CD4-positive, CD25-positive, alpha-beta regulatory T cell (primary cell): Measurements from ENCODE around the gene OSMR. TPM values are rescaled to one million over a fixed set of nuclear protein-coding genes. Genes with fewer than 3 reads are reported as not detected.

Source experiments
- ATAC-seq, 2 donors: fragments of 150-1000 bp; cut with Tn5 transposase; one replicate each; pipeline ENCODE4 v1.10.0; 2021; ENCODE audit warnings: low read depth in 2 of 2, moderate number of reproducible peaks in 2 of 2, moderate library complexity in 1 of 2
- DNase-seq, 3 donors: peaks; one replicate each; pipeline versions ENCODE4 v3.0.0 to v3.0.0-alpha.2; 2012 to 2022; ENCODE audit warnings: mixed read lengths in 1 of 3
- H3K27ac ChIP-seq: one replicate; pipeline ENCODE4 v1.7.0; 2013; ENCODE audit warnings: mild to moderate bottlenecking, low read length; ENCODE audit not compliant: insufficient read depth, poor library complexity, severe bottlenecking
- H3K27me3 ChIP-seq: one replicate; pipeline ENCODE4 v1.7.0; 2013; ENCODE audit warnings: low read length; ENCODE audit not compliant: control insufficient read depth, insufficient read depth
- H3K36me3 ChIP-seq: one replicate; pipeline ENCODE4 v1.7.0; 2013; ENCODE audit warnings: mild to moderate bottlenecking, low read length, moderate library complexity; ENCODE audit not compliant: control insufficient read depth, insufficient read depth
- H3K4me1 ChIP-seq: 2 replicates; pipeline ENCODE4 v1.7.0; 2013; ENCODE audit warnings: mild to moderate bottlenecking, low read length; ENCODE audit not compliant: insufficient read depth, control insufficient read depth, poor library complexity, severe bottlenecking
- H3K4me3 ChIP-seq: one replicate; pipeline ENCODE4 v1.7.0; 2013; ENCODE audit warnings: low read depth, mild to moderate bottlenecking, low read length, moderate library complexity
- H3K9me3 ChIP-seq, 2 experiments: 1 replicate in 1 of 2; 2 replicates in 1 of 2; pipeline ENCODE4 v1.7.0; 2013; ENCODE audit warnings: low read length in 2 of 2, mild to moderate bottlenecking in 1 of 2, moderate library complexity in 1 of 2; ENCODE audit not compliant: control insufficient read depth in 2 of 2
- H3K27ac Mint-ChIP-seq, 3 donors: one replicate each; pipeline ENCODE4 v1.8.0; 2020 to 2022; ENCODE audit warnings: mild to moderate bottlenecking in 3 of 3, mixed read lengths in 3 of 3, moderate library complexity in 2 of 3
- H3K27me3 Mint-ChIP-seq: one replicate; pipeline ENCODE4 v1.8.0; 2022; ENCODE audit warnings: mild to moderate bottlenecking, mixed read lengths
- H3K36me3 Mint-ChIP-seq: one replicate; pipeline ENCODE4 v1.8.0; 2020; ENCODE audit warnings: mixed read lengths
- H3K4me1 Mint-ChIP-seq, 4 donors: one replicate each; pipeline ENCODE4 v1.8.0; 2020 to 2022; ENCODE audit warnings: mixed read lengths in 4 of 4, mild to moderate bottlenecking in 1 of 4
- H3K4me3 Mint-ChIP-seq, 4 donors: one replicate each; pipeline ENCODE4 v1.8.0; 2020 to 2022; ENCODE audit warnings: mild to moderate bottlenecking in 4 of 4, mixed read lengths in 4 of 4, moderate library complexity in 3 of 4
- H3K9me3 Mint-ChIP-seq, 7 donors: one replicate each; pipeline ENCODE4 v1.8.0; 2020 to 2022; ENCODE audit warnings: mixed read lengths in 7 of 7, mild to moderate bottlenecking in 3 of 7, moderate library complexity in 2 of 7
- polyA plus RNA-seq, 4 donors: library from polyadenylated mRNA; unstranded; fragments of 300-500 nt; fragmentation: Illumina TruSeq; gene quantifications; one replicate each; pipeline ENCODE4 v1.2.3, GENCODE V29; 2021
- total RNA-seq: library from RNA; stranded (reverse); gene quantifications from one replicate; pipeline ENCODE4 v1.2.3, GENCODE V29; 2022

OSMR gene
- total and polyA plus RNA-seq, 5 donors from 2014 or later, result 0.31 TPM; not detected in 4

- no peak for ATAC-seq
- Histone ChIP-seq H3K36me3 (no peaks in the 10 kb centered on the region), H3K4me3 (no peak overlapping the region), H3K27ac (no peak overlapping the region), H3K4me1 (no peaks in the 10 kb centered on the region), H3K27me3 (peaks cover 17% of the 10 kb centered on the region), H3K9me3 (no peaks in the 10 kb centered on the region)
- H3K4me1 Mint-ChIP-seq, result no peaks in the 10 kb centered on the region
- no peak overlapping the region for H3K4me3 Mint-ChIP-seq
- no peak overlapping the region for H3K27ac Mint-ChIP-seq
- H3K9me3 Mint-ChIP-seq, result peaks cover 0 to 3% (median 0%) of the 10 kb centered on the region in 7 donors
- peaks cover 25% of the 10 kb centered on the region for H3K27me3 Mint-ChIP-seq
- DNase-seq, result no peak
- H3K36me3 Mint-ChIP-seq, result no peaks in the 10 kb centered on the region
Measured at GRCh38 chr5:38874948-38875456, 29.2 kb downstream of the OSMR start.

- Histone ChIP-seq H3K36me3 (no peaks in the 10 kb centered on the region), H3K4me1 (no peaks in the 10 kb centered on the region), H3K27ac (no peak overlapping the region), H3K9me3 (no peaks in the 10 kb centered on the region), H3K4me3 (no peak overlapping the region), H3K27me3 (peaks cover 12% of the 10 kb centered on the region)
- no peak for DNase-seq
- Mint-ChIP-seq H3K4me1 (peaks cover 0 to 2% (median 0%) of the 10 kb centered on the region in 4 donors), H3K27ac (no peak overlapping the region), H3K9me3 (peaks cover 0 to 3% (median 0%) of the 10 kb centered on the region in 7 donors), H3K36me3 (no peaks in the 10 kb centered on the region), H3K4me3 (no peak overlapping the region), H3K27me3 (peaks cover 25% of the 10 kb centered on the region)
- no peak for ATAC-seq
Measured at GRCh38 chr5:38878391-38879077, 32.7 kb downstream of the OSMR start.

GRCh38 chr5:38879078-38879460 lies 33.3 kb downstream of the OSMR start:
- Histone ChIP-seq H3K9me3 (no peaks in the 10 kb centered on the region), H3K36me3 (no peaks in the 10 kb centered on the region), H3K27ac (no peak overlapping the region), H3K27me3 (peaks cover 12% of the 10 kb centered on the region), H3K4me3 (no peak overlapping the region), H3K4me1 (no peaks in the 10 kb centered on the region)
- Mint-ChIP-seq H3K27me3 (peaks cover 27% of the 10 kb centered on the region), H3K4me3 (no peak overlapping the region), H3K36me3 (no peaks in the 10 kb centered on the region), H3K9me3 (peaks cover 0 to 3% (median 0%) of the 10 kb centered on the region in 7 donors), H3K27ac (no peak overlapping the region), H3K4me1 (peaks cover 0 to 2% (median 0%) of the 10 kb centered on the region in 4 donors)
- ATAC-seq, result no peak
- DNase-seq, result no peak

GRCh38 chr5:38883842-38884241 lies 38.0 kb downstream of the OSMR start:
- H3K4me1 Mint-ChIP-seq, result peaks cover 0 to 2% (median 0%) of the 10 kb centered on the region in 4 donors
- ATAC-seq (no peak), DNase-seq (no peak)
- H3K36me3 ChIP-seq, result no peaks in the 10 kb centered on the region
- H3K27me3 Mint-ChIP-seq, result peaks cover 19% of the 10 kb centered on the region
- H3K9me3 Mint-ChIP-seq, result peaks cover 0 to 3% (median 0%) of the 10 kb centered on the region in 7 donors
- peaks cover 4% of the 10 kb centered on the region for H3K27me3 ChIP-seq
- H3K4me3 Mint-ChIP-seq, result no peak overlapping the region
- no peak overlapping the region for H3K4me3 ChIP-seq
- no peak overlapping the region for H3K27ac Mint-ChIP-seq
- no peaks in the 10 kb centered on the region for H3K4me1 ChIP-seq
- H3K27ac ChIP-seq, result no peak overlapping the region
- H3K36me3 Mint-ChIP-seq, result no peaks in the 10 kb centered on the region
- H3K9me3 ChIP-seq, result no peaks in the 10 kb centered on the region

- H3K9me3 Mint-ChIP-seq, result peaks cover 0 to 3% (median 0%) of the 10 kb centered on the region in 7 donors
- H3K36me3 ChIP-seq, result no peaks in the 10 kb centered on the region
- H3K9me3 ChIP-seq, result no peaks in the 10 kb centered on the region
- ATAC-seq, result no peak
- no peaks in the 10 kb centered on the region for H3K4me1 ChIP-seq
- H3K4me3 Mint-ChIP-seq, result peak overlapping the region in 1 of 4 donors; percentile 80
- no peak overlapping the region for H3K4me3 ChIP-seq
- peaks cover 5% of the 10 kb centered on the region for H3K27me3 ChIP-seq
- no peak for DNase-seq
- H3K4me1 Mint-ChIP-seq, result peaks cover 0 to 2% (median 0%) of the 10 kb centered on the region in 4 donors
- no peak overlapping the region for H3K27ac ChIP-seq
- no peak overlapping the region for H3K27ac Mint-ChIP-seq
- H3K36me3 Mint-ChIP-seq, result no peaks in the 10 kb centered on the region
- H3K27me3 Mint-ChIP-seq, result peaks cover 19% of the 10 kb centered on the region
Measured at GRCh38 chr5:38885208-38885607, 39.4 kb downstream of the OSMR start.

GRCh38 chr5:38888041-38888440 lies 42.2 kb downstream of the OSMR start:
- Mint-ChIP-seq H3K9me3 (peaks cover 0 to 3% (median 0%) of the 10 kb centered on the region in 7 donors), H3K4me1 (peaks cover 0 to 2% (median 0%) of the 10 kb centered on the region in 4 donors), H3K4me3 (no peak overlapping the region), H3K27ac (peak overlapping the region in 1 of 3 donors; percentile 41), H3K27me3 (peaks cover 26% of the 10 kb centered on the region), H3K36me3 (no peaks in the 10 kb centered on the region)
- H3K27me3 ChIP-seq, result peaks cover 7% of the 10 kb centered on the region
- H3K9me3 ChIP-seq, result no peaks in the 10 kb centered on the region
- DNase-seq (no peak), ATAC-seq (no peak)
- no peaks in the 10 kb centered on the region for H3K4me1 ChIP-seq
- H3K27ac ChIP-seq, result no peak overlapping the region
- no peaks in the 10 kb centered on the region for H3K36me3 ChIP-seq
- H3K4me3 ChIP-seq, result no peak overlapping the region

- Histone ChIP-seq H3K9me3 (peaks cover 0 to 3% of the 10 kb centered on the region in 2 experiments), H3K27ac (no peak overlapping the region), H3K36me3 (no peaks in the 10 kb centered on the region), H3K4me1 (no peaks in the 10 kb centered on the region), H3K4me3 (no peak overlapping the region), H3K27me3 (peaks cover 8% of the 10 kb centered on the region)
- Mint-ChIP-seq H3K36me3 (no peaks in the 10 kb centered on the region), H3K4me3 (no peak overlapping the region), H3K27ac (no peak overlapping the region), H3K27me3 (peaks cover 22% of the 10 kb centered on the region), H3K9me3 (peaks cover 0 to 6% (median 2%) of the 10 kb centered on the region in 7 donors), H3K4me1 (no peaks in the 10 kb centered on the region)
- DNase-seq (no peak), ATAC-seq (no peak)
Measured at GRCh38 chr5:38889424-38889823, 43.6 kb downstream of the OSMR start.

GRCh38 chr5:38891563-38891962 lies 45.8 kb downstream of the OSMR start:
- peaks cover 33% of the 10 kb centered on the region for H3K27me3 Mint-ChIP-seq
- no peaks in the 10 kb centered on the region for H3K4me1 Mint-ChIP-seq
- peaks cover 1 to 13% (median 8%) of the 10 kb centered on the region in 7 donors for H3K9me3 Mint-ChIP-seq
- Histone ChIP-seq H3K27ac (no peak overlapping the region), H3K36me3 (no peaks in the 10 kb centered on the region), H3K4me1 (no peaks in the 10 kb centered on the region), H3K4me3 (no peak overlapping the region), H3K27me3 (peaks cover 5% of the 10 kb centered on the region), H3K9me3 (peaks cover 0 to 6% of the 10 kb centered on the region in 2 experiments)
- ATAC-seq (no peak), DNase-seq (no peak)
- no peak overlapping the region for H3K4me3 Mint-ChIP-seq
- H3K27ac Mint-ChIP-seq, result no peak overlapping the region
- no peaks in the 10 kb centered on the region for H3K36me3 Mint-ChIP-seq
